ENCODE measurements around the gene ZNF567.
"Not testable (repeated sequence)": the region's sequence is repeated elsewhere in the genome, so short reads cannot be mapped to it uniquely, and the experiment has no call there.

Gene ZNF567

DNA sequence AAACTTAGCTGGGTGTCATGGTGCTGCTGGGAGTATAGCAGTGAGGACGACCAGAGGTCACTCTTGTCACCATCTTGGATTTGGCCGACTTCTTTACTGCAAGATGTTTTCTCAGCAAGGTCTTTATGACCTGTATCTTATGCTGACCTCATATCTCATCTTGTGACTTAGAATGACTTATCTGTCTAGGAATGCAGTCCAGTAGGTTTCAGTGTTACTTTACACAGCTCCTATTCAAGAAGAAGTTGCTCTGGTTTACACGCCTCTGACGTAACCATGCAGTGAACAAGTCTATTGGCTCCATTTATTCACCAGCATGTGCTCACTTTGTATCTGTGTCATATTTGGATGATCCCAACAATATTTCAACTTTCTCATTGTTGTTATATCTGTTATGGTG lies 58.5 kb downstream of the ZNF567 start:
- TF ChIP-seq, protein P1, sequence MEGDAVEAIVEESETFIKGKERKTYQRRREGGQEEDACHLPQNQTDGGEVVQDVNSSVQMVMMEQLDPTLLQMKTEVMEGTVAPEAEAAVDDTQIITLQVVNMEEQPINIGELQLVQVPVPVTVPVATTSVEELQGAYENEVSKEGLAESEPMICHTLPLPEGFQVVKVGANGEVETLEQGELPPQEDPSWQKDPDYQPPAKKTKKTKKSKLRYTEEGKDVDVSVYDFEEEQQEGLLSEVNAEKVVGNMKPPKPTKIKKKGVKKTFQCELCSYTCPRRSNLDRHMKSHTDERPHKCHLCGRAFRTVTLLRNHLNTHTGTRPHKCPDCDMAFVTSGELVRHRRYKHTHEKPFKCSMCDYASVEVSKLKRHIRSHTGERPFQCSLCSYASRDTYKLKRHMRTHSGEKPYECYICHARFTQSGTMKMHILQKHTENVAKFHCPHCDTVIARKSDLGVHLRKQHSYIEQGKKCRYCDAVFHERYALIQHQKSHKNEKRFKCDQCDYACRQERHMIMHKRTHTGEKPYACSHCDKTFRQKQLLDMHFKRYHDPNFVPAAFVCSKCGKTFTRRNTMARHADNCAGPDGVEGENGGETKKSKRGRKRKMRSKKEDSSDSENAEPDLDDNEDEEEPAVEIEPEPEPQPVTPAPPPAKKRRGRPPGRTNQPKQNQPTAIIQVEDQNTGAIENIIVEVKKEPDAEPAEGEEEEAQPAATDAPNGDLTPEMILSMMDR (IDR thresholded peaks at IDR 0.05), result no peak
- Histone ChIP-seq H3K4me1 (ENCODE audit: control insufficient read depth in 1 of 2, insufficient read depth in 1 of 2, low read depth in 1 of 2, low read length in 1 of 2) (no peaks in the 10 kb centered on the region), H3K36me3 (peaks cover 28% of the 10 kb centered on the region), H3K9me3 (peaks cover 88% of the 10 kb centered on the region), H3K4me3 (ENCODE audit: low read depth in 1 of 2, low read length in 1 of 2) (no peak overlapping the region), H3K27me3 (no peaks in the 10 kb centered on the region), H3K27ac (no peak overlapping the region)

DNA sequence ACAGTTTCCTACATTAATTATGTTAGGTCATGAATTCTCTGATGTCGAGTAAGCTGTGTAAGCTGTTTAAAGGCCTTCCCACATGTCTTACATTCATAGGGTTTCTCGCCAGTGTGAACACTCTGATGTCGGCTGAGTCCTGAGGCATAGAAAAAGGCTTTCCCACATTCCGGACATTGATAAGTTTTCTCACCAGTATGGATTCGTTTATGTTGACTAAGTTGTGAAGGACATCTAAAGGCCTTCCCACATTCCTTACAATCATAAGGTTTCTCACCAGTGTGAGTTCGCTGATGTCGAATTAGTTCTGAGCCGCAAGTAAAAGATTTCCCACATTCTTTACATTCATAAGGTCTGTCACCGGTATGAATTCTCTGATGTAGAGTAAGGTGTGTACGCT lies 60.3 kb downstream of the ZNF567 start:
- no peaks in the 10 kb centered on the region for H3K4me1 ChIP-seq (ENCODE audit: control insufficient read depth in 1 of 2, insufficient read depth in 1 of 2, low read depth in 1 of 2, low read length in 1 of 2)
- TF ChIP-seq, protein P1 (IDR thresholded peaks at IDR 0.05), result no peak
- H3K9me3 ChIP-seq, result peaks cover 88% of the 10 kb centered on the region
- no peaks in the 10 kb centered on the region for H3K27me3 ChIP-seq
- H3K4me3 ChIP-seq (ENCODE audit: low read depth in 1 of 2, low read length in 1 of 2), result no peak overlapping the region
- H3K27ac ChIP-seq, result no peak overlapping the region
- H3K36me3 ChIP-seq, result peaks cover 28% of the 10 kb centered on the region

DNA sequence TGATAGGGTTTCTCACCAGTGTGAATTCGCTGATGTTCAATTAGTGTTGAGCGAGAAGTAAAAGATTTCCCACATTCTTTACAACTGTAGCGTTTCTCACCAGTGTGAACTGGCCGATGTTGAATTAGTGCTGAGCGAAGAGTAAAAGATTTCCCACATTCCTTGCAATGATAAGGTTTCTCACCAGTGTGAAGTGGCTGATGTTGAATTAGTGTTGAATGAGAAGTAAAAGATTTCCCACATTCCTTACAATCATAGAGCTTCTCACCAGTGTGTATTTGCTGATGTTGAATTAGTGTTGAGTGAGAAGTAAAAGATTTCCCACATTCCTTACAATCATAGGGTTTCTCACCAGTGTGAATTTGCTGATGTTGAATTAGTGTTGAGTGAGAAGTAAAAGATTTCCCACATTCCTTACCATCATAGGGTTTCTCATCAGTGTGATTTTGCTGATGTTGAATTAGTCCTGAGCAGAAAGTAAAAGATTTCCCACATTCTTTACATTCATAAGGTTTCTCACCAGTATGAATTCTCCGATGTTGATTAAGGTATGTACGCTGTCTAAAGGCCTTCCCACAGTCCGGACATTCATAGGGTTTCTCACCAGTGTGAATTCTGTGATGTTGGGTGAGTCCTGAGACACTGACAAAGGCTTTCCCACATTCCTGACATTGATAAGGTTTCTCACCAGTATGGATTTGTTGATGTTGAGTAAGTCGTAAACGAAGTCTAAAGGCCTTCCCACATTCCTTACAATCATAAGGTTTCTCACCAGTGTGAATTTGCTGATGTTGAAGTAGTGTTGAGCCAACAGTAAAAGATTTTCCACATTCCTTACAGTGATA lies 61.2 kb downstream of the ZNF567 start:
- H3K27me3 ChIP-seq, result no peaks in the 10 kb centered on the region
- no peak overlapping the region for H3K27ac ChIP-seq
- H3K4me3 ChIP-seq (ENCODE audit: low read depth in 1 of 2, low read length in 1 of 2), result no peak overlapping the region
- peaks cover 85% of the 10 kb centered on the region for H3K9me3 ChIP-seq
- peaks cover 28% of the 10 kb centered on the region for H3K36me3 ChIP-seq
- H3K4me1 ChIP-seq (ENCODE audit: control insufficient read depth in 1 of 2, insufficient read depth in 1 of 2, low read depth in 1 of 2, low read length in 1 of 2), result no peaks in the 10 kb centered on the region
- TF ChIP-seq, protein P1 (IDR thresholded peaks at IDR 0.05), result no peak

DNA sequence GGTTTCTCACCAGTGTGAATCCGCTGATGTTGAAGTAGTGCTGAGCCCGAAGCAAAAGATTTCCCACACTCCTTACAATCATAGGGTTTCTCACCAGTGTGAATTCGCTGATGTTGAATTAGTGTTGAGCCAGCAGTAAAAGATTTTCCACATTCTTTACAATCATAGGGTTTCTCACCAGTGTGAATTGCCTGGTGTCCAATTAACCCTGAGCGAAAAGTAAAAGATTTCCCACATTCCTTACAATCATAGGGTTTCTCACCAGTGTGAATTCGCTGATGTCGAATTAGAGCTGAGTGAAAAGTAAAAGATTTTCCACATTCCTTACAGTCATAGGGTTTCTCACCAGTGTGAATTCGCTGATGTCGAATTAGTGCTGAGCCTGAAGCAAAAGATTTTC lies 62.2 kb downstream of the ZNF567 start:
- not testable (repeated sequence) for H3K4me3 ChIP-seq (ENCODE audit: low read depth in 1 of 2, low read length in 1 of 2); H3K27me3 ChIP-seq; H3K4me1 ChIP-seq (ENCODE audit: control insufficient read depth in 1 of 2, insufficient read depth in 1 of 2, low read depth in 1 of 2, low read length in 1 of 2); H3K27ac ChIP-seq
- H3K36me3 ChIP-seq, result peaks cover 29% of the 10 kb centered on the region
- H3K9me3 ChIP-seq, result peaks cover 81% of the 10 kb centered on the region

DNA sequence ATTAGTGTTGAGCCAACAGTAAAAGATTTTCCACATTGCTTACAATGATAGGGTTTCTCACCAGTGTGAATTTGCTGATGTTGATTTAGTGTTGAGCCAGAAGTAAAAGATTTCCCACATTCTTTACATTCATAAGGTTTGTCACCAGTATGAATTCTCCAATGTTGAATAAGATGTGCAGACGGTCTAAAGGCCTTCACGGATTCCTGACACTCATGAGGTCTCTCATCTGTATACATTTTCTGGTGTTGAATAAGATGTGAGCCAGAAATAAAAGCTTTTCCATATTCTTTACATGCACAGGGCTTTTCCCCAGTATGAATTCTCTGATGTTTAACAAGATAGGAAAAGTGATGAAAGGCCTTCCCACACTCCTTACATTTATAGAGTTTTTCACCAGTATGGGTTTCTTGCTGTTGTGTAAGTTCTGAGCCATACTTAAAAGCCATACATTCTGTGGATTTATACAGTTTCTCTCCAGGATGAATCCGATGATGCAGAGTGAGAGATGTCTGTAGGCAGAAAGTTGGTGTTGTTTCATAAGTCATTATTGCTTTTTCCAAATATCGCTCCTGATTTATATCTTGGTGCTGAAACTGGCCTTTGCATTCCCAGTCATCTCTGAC lies 62.8 kb downstream of the ZNF567 start:
- H3K9me3 ChIP-seq, result peaks cover 81% of the 10 kb centered on the region
- peaks cover 35% of the 10 kb centered on the region for H3K36me3 ChIP-seq
- H3K27me3 ChIP-seq, result no peaks in the 10 kb centered on the region
- TF ChIP-seq, protein P1 (IDR thresholded peaks at IDR 0.05), result no peak
- H3K4me1 ChIP-seq (ENCODE audit: control insufficient read depth in 1 of 2, insufficient read depth in 1 of 2, low read depth in 1 of 2, low read length in 1 of 2), result no peaks in the 10 kb centered on the region
- H3K4me3 ChIP-seq (ENCODE audit: low read depth in 1 of 2, low read length in 1 of 2), result no peak overlapping the region
- H3K27ac ChIP-seq, result no peak overlapping the region
